GM19043 (cell line): ENCODE measurements around the gene ASTN1.

Experiments used
- ATAC-seq: cut with Tn5 transposase; IDR thresholded peaks from one replicate; pipeline ENCODE4 v1.9.1; 2021; ENCODE audit warnings: low read depth; ENCODE audit not compliant: unreplicated experiment

The ASTN1 gene

GRCh38 chr1:176849281-176849680 lies 315.2 kb downstream of the ASTN1 start:
- ATAC-seq: no peak

GRCh38 chr1:176847052-176847451 lies 317.5 kb downstream of the ASTN1 start:
- no peak for ATAC-seq

- ATAC-seq: no peak
Measured at GRCh38 chr1:176843352-176844297, 320.9 kb downstream of the ASTN1 start.

GRCh38 chr1:176841238-176841637 lies 323.3 kb downstream of the ASTN1 start:
- no peak for ATAC-seq

- no peak for ATAC-seq
Measured at GRCh38 chr1:176839216-176839615, 325.3 kb downstream of the ASTN1 start.

- no peak for ATAC-seq
Measured at GRCh38 chr1:176838276-176838995, 326.1 kb downstream of the ASTN1 start.

GRCh38 chr1:176837708-176838107 lies 326.8 kb downstream of the ASTN1 start:
- ATAC-seq: no peak

GRCh38 chr1:176831150-176831549 lies 333.4 kb downstream of the ASTN1 start:
- no peak for ATAC-seq

- no peak for ATAC-seq
Measured at GRCh38 chr1:176829261-176829660, 335.3 kb downstream of the ASTN1 start.

GRCh38 chr1:176826265-176826664 lies 338.2 kb downstream of the ASTN1 start:
- no peak for ATAC-seq

GRCh38 chr1:176820391-176821031 lies 344.0 kb downstream of the ASTN1 start:
- no peak for ATAC-seq

- ATAC-seq: no peak
Measured at GRCh38 chr1:176816232-176816631, 348.3 kb downstream of the ASTN1 start.

GRCh38 chr1:176815621-176816020 lies 348.9 kb downstream of the ASTN1 start:
- ATAC-seq: no peak

- ATAC-seq: no peak
Measured at GRCh38 chr1:176811511-176812288, 352.8 kb downstream of the ASTN1 start.

- ATAC-seq: no peak
Measured at GRCh38 chr1:176809292-176809691, 355.2 kb downstream of the ASTN1 start.
